Fibroblast of lung (primary cell): Measurements from ENCODE around the gene CDCA7L.

Source experiments
- CTCF ChIP-seq, 2 donors: IDR thresholded peaks in 1 of 2; conservative IDR thresholded peaks in 1 of 2; 1 replicate in 1 of 2; 2 replicates in 1 of 2; pipeline ENCODE4 v1.5.1; 2011 to 2012; ENCODE audit warnings: low read length in 2 of 2, control low read depth in 1 of 2, inconsistent platforms in 1 of 2, low read depth in 1 of 2, mild to moderate bottlenecking in 1 of 2
- EZH2 ChIP-seq: IDR thresholded peaks from 2 replicates; pipeline ENCODE4 v1.5.1; 2012; ENCODE audit warnings: low read length, control low read depth, mild to moderate bottlenecking; ENCODE audit errors: missing control alignments

GRCh38 chr7:21967598-21968003 lies 21.9 kb upstream of the CDCA7L start:
- no peak for TF ChIP-seq CTCF (conservative IDR thresholded peaks at IDR 0.05 in 1 of 2, IDR thresholded peaks at IDR 0.05 in 1 of 2; ENCODE audit: low read depth in 1 of 2, low read length in 2 of 2)
- TF ChIP-seq EZH2 = no peak
